Measurements from ENCODE around the gene INPP5B. TPM values are rescaled to one million over a fixed set of nuclear protein-coding genes. Genes with fewer than 3 reads are reported as not detected.

The INPP5B gene
- total and polyA plus RNA-seq, 2 experiments from 2014 or later = 6.9 to 29.1 TPM

DNA sequence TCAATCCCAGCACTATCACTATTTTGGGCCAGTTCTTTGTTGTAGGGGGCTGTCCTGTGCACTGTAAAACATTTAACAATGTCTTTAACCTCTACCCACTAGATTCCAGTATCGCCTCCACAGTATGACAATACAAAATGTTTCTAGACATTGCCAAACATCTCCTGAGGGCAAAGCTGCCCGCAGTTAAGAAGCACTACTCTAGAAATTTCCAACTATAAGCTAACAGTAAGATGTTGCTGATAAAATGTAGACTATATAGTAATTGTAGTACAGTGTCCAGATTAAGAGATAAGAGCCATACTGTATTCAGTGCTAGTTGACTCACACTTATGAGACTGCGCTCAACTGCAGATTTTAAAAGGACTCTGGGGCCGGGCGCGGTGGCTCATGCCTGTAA, 92.4 kb downstream of the INPP5B start:
- Mint-ChIP-seq H3K4me3 (no peak overlapping the region), H3K27ac (no peak overlapping the region), H3K4me1 (0 out of 3 replicates have a peak, but pooled peaks cover 4% of the 10 kb centered on the region), H3K36me3 (ENCODE audit: low read depth) (peaks cover 19% of the 10 kb centered on the region; the same call in 2 of the 3 replicates), H3K9me3 (no peaks in the 10 kb centered on the region), H3K27me3 (ENCODE audit: insufficient read depth, low read depth, poor library complexity) (no peaks in the 10 kb centered on the region)
- TF ChIP-seq, protein P1, sequence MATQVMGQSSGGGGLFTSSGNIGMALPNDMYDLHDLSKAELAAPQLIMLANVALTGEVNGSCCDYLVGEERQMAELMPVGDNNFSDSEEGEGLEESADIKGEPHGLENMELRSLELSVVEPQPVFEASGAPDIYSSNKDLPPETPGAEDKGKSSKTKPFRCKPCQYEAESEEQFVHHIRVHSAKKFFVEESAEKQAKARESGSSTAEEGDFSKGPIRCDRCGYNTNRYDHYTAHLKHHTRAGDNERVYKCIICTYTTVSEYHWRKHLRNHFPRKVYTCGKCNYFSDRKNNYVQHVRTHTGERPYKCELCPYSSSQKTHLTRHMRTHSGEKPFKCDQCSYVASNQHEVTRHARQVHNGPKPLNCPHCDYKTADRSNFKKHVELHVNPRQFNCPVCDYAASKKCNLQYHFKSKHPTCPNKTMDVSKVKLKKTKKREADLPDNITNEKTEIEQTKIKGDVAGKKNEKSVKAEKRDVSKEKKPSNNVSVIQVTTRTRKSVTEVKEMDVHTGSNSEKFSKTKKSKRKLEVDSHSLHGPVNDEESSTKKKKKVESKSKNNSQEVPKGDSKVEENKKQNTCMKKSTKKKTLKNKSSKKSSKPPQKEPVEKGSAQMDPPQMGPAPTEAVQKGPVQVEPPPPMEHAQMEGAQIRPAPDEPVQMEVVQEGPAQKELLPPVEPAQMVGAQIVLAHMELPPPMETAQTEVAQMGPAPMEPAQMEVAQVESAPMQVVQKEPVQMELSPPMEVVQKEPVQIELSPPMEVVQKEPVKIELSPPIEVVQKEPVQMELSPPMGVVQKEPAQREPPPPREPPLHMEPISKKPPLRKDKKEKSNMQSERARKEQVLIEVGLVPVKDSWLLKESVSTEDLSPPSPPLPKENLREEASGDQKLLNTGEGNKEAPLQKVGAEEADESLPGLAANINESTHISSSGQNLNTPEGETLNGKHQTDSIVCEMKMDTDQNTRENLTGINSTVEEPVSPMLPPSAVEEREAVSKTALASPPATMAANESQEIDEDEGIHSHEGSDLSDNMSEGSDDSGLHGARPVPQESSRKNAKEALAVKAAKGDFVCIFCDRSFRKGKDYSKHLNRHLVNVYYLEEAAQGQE (IDR thresholded peaks at IDR 0.05; ENCODE audit: unreplicated experiment) = no peak
- TF ChIP-seq ETS1 (IDR thresholded peaks at IDR 0.05) (no peak), STAT1 (IDR thresholded peaks at IDR 0.05; ENCODE audit: unreplicated experiment) (no peak), JUNB (IDR thresholded peaks at IDR 0.05; ENCODE audit: unreplicated experiment) (no peak), POLR2AphosphoS5 (IDR thresholded peaks at IDR 0.05; ENCODE audit: low read depth) (no peak), EZH2 (IDR thresholded peaks at IDR 0.05; ENCODE audit: low read depth, unreplicated experiment) (no peak), EZH2phosphoT487 (IDR thresholded peaks at IDR 0.05; ENCODE audit: unreplicated experiment) (no peak), CREB1 (CRISPR knock-in tag; IDR thresholded peaks at IDR 0.05; ENCODE audit: low read depth) (no peak), ZNF114 (CRISPR knock-in tag; IDR thresholded peaks at IDR 0.05) (no peak), NANOG (IDR thresholded peaks at IDR 0.05; ENCODE audit: borderline replicate concordance) (no peak)
- H3K4me2 ChIP-seq = no peak overlapping the region
- H3K9me2 ChIP-seq (ENCODE audit: insufficient read depth) = no peaks in the 10 kb centered on the region
- H3K27me3 ChIP-seq (ENCODE audit: insufficient read depth) = no peaks in the 10 kb centered on the region
- DNase-seq (ENCODE audit: low spot score) = no peak
- ATAC-seq = no peak
- H3K27ac ChIP-seq (ENCODE audit: low read depth) = no peak overlapping the region
- peaks cover 5% of the 10 kb centered on the region; the same call in 1 of the 2 replicates for H3K4me1 ChIP-seq (ENCODE audit: insufficient read depth)
- H4K20me1 ChIP-seq (replicated peaks; ENCODE audit: insufficient read depth) = peaks cover 40% of the 10 kb centered on the region
- H2AFZ ChIP-seq = no peak overlapping the region
- H3K79me2 ChIP-seq (replicated peaks; ENCODE audit: insufficient read depth) = peaks cover 78% of the 10 kb centered on the region
- peaks cover 12% of the 10 kb centered on the region for H3K36me3 ChIP-seq (ENCODE audit: insufficient read depth)
- H3F3A ChIP-seq (replicated peaks; ENCODE audit: low read depth) = no peaks in the 10 kb centered on the region
- no peak overlapping the region for H3K4me3 ChIP-seq

- H3K4me3 ChIP-seq = no peak overlapping the region
- no peaks in the 10 kb centered on the region for H3K27me3 ChIP-seq (ENCODE audit: insufficient read depth)
- H3K4me1 ChIP-seq (ENCODE audit: insufficient read depth) = no peaks in the 10 kb centered on the region
- Mint-ChIP-seq H3K4me3 (no peak overlapping the region), H3K4me1 (no peaks in the 10 kb centered on the region), H3K27ac (no peak overlapping the region), H3K9me3 (no peaks in the 10 kb centered on the region), H3K27me3 (ENCODE audit: insufficient read depth, low read depth, poor library complexity) (no peaks in the 10 kb centered on the region), H3K36me3 (ENCODE audit: low read depth) (peaks cover 19% of the 10 kb centered on the region; the same call in 2 of the 3 replicates)
- peaks cover 49% of the 10 kb centered on the region for H4K20me1 ChIP-seq (replicated peaks; ENCODE audit: insufficient read depth)
- no peaks in the 10 kb centered on the region for H3K9me2 ChIP-seq (ENCODE audit: insufficient read depth)
- H3F3A ChIP-seq (replicated peaks; ENCODE audit: low read depth) = no peaks in the 10 kb centered on the region
- peaks cover 12% of the 10 kb centered on the region for H3K36me3 ChIP-seq (ENCODE audit: insufficient read depth)
- H2AFZ ChIP-seq = no peak overlapping the region
- peaks cover 80% of the 10 kb centered on the region for H3K79me2 ChIP-seq (replicated peaks; ENCODE audit: insufficient read depth)
- no peak for DNase-seq (ENCODE audit: low spot score)
- no peak overlapping the region for H3K4me2 ChIP-seq
- ATAC-seq = no peak
- no peak overlapping the region for H3K27ac ChIP-seq (ENCODE audit: low read depth)
- TF ChIP-seq POLR2AphosphoS5 (IDR thresholded peaks at IDR 0.05; ENCODE audit: low read depth) (no peak), STAT1 (IDR thresholded peaks at IDR 0.05; ENCODE audit: unreplicated experiment) (no peak), NANOG (IDR thresholded peaks at IDR 0.05; ENCODE audit: borderline replicate concordance) (no peak), ZNF114 (CRISPR knock-in tag; IDR thresholded peaks at IDR 0.05) (no peak)
- TF ChIP-seq, protein P2, sequence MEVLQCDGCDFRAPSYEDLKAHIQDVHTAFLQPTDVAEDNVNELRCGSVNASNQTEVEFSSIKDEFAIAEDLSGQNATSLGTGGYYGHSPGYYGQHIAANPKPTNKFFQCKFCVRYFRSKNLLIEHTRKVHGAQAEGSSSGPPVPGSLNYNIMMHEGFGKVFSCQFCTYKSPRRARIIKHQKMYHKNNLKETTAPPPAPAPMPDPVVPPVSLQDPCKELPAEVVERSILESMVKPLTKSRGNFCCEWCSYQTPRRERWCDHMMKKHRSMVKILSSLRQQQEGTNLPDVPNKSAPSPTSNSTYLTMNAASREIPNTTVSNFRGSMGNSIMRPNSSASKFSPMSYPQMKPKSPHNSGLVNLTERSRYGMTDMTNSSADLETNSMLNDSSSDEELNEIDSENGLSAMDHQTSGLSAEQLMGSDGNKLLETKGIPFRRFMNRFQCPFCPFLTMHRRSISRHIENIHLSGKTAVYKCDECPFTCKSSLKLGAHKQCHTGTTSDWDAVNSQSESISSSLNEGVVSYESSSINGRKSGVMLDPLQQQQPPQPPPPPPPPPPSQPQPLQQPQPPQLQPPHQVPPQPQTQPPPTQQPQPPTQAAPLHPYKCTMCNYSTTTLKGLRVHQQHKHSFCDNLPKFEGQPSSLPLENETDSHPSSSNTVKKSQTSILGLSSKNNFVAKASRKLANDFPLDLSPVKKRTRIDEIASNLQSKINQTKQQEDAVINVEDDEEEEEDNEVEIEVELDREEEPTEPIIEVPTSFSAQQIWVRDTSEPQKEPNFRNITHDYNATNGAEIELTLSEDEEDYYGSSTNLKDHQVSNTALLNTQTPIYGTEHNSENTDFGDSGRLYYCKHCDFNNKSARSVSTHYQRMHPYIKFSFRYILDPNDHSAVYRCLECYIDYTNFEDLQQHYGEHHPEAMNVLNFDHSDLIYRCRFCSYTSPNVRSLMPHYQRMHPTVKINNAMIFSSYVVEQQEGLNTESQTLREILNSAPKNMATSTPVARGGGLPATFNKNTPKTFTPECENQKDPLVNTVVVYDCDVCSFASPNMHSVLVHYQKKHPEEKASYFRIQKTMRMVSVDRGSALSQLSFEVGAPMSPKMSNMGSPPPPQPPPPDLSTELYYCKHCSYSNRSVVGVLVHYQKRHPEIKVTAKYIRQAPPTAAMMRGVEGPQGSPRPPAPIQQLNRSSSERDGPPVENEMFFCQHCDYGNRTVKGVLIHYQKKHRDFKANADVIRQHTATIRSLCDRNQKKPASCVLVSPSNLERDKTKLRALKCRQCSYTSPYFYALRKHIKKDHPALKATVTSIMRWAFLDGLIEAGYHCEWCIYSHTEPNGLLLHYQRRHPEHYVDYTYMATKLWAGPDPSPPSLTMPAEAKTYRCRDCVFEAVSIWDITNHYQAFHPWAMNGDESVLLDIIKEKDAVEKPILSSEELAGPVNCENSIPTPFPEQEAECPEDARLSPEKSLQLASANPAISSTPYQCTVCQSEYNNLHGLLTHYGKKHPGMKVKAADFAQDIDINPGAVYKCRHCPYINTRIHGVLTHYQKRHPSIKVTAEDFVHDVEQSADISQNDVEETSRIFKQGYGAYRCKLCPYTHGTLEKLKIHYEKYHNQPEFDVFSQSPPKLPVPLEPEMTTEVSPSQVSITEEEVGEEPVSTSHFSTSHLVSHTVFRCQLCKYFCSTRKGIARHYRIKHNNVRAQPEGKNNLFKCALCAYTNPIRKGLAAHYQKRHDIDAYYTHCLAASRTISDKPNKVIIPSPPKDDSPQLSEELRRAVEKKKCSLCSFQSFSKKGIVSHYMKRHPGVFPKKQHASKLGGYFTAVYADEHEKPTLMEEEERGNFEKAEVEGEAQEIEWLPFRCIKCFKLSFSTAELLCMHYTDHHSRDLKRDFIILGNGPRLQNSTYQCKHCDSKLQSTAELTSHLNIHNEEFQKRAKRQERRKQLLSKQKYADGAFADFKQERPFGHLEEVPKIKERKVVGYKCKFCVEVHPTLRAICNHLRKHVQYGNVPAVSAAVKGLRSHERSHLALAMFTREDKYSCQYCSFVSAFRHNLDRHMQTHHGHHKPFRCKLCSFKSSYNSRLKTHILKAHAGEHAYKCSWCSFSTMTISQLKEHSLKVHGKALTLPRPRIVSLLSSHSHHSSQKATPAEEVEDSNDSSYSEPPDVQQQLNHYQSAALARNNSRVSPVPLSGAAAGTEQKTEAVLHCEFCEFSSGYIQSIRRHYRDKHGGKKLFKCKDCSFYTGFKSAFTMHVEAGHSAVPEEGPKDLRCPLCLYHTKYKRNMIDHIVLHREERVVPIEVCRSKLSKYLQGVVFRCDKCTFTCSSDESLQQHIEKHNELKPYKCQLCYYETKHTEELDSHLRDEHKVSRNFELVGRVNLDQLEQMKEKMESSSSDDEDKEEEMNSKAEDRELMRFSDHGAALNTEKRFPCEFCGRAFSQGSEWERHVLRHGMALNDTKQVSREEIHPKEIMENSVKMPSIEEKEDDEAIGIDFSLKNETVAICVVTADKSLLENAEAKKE (CRISPR knock-in tag; IDR thresholded peaks at IDR 0.05) = no peak
These were observed 93.7 kb downstream of the INPP5B start for GRCh38 chr1:37853157-37853556.
